Stimulated activated CD8-positive, alpha-beta memory T cell treated with anti-CD3 and anti-CD28 coated beads, Interleukin-7, amount 100 ng/mL, for 48 hours (primary cell): ENCODE results near the gene OPHN1.
"Not testable (repeated sequence)": the region's sequence is repeated elsewhere in the genome, so short reads cannot be mapped to it uniquely, and the experiment has no call there.

Experiments used
- DNase-seq, 2 donors: peaks; one replicate each; pipeline ENCODE4 v3.0.0-alpha.2; 2020; ENCODE audit warnings: low read depth in 1 of 2; ENCODE audit errors: extremely low read depth in 1 of 2

OPHN1 gene

GRCh38 chrX:68365341-68365740 lies 68.0 kb downstream of the OPHN1 start:
- no peak for DNase-seq

GRCh38 chrX:68363984-68364383 lies 69.3 kb downstream of the OPHN1 start:
- no peak for DNase-seq

DNA sequence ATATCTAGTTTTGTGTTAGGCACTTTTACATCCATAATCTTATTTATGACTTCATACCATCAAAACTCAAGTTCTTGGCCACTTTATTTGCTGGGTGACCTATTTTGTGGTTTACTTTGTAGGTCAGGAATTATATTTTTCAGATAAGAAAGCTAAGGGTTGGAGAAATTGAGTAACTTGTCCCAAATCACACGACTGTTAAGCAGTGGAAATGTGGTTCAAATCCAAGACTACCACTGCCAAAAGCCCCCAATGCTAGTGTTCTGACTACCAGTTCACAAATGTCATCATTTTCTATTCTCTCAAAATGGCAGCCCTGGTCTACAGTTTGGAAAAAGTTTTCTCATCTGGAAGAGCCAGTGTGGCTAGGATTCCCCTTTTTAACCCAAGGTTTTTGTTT lies 74.6 kb downstream of the OPHN1 start:
- no peak for DNase-seq

GRCh38 chrX:68355629-68355920 lies 77.7 kb downstream of the OPHN1 start:
- no peak for DNase-seq

- DNase-seq, result no peak
These were observed 78.2 kb downstream of the OPHN1 start for GRCh38 chrX:68354879-68355628.

GRCh38 chrX:68345025-68345424 lies 88.3 kb downstream of the OPHN1 start:
- DNase-seq, result no peak

DNA sequence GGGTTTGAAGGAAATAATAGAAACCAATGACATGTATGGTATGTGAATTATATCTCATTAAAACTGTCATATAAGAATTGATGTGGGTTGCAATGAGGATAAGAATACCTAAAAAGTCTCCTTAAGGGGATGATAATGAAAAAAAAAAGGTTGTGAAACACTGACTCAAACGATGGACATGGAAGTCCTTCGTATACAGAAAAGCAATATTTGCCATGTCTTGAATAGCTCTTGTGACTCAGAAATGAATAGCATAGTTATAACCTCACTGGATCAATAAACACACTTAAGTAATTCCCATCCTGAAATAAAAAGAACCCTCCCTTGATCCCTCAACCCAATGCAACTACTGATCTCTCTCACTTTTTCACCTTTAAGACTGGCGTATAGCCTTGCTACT lies 89.7 kb downstream of the OPHN1 start:
- no peak for DNase-seq

DNA sequence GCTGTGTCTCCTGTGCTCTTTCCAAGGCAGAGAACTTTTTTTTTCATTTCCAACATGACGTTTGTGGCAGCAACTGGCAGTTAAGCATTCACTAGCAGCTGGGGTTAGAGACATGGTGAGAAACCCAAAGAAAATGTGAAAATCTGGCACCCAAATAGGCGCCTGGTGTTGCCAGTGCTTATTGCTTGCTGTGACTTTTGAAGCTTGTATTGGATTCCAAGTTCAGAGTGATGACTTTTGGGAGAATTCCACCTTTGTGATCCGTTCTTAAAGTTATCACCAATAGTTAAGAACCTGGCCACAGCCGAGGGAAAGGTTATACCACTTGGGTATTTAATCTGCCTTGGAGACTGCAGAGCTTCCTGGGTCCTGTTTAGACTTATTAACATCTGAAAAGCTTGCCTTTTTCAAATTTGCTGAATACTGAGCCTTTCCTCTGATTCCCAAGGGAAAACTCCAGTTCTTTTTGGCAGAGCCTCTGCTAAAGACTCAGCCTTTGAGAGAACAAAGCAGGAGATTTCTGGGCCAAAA lies 101.0 kb downstream of the OPHN1 start:
- no peak for DNase-seq

- DNase-seq, result not testable (repeated sequence)
These were observed 106.5 kb downstream of the OPHN1 start for GRCh38 chrX:68326841-68327240.

- DNase-seq, result no peak
These were observed 125.5 kb downstream of the OPHN1 start for GRCh38 chrX:68307769-68308168.

GRCh38 chrX:68304602-68305001 lies 128.7 kb downstream of the OPHN1 start:
- no peak for DNase-seq

DNA sequence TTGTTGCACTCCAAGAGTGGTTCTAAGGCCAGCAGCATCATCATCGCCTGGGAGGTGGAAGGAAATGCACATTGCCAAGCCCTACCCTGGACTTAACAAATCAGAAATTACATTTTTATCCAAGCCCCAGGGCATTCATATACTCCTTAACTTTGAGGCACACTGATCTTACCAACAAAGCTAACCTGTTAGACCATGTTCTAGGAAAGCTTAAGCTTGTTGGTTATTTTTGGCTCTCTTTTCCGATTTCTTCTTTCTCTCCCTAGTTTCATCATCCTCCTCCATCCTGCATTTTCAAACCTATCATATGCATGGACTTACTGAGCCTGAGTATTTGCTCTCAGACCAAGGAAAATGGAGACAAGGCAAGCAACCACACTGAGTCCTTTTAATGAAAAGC lies 133.4 kb downstream of the OPHN1 start:
- DNase-seq, result no peak

DNA sequence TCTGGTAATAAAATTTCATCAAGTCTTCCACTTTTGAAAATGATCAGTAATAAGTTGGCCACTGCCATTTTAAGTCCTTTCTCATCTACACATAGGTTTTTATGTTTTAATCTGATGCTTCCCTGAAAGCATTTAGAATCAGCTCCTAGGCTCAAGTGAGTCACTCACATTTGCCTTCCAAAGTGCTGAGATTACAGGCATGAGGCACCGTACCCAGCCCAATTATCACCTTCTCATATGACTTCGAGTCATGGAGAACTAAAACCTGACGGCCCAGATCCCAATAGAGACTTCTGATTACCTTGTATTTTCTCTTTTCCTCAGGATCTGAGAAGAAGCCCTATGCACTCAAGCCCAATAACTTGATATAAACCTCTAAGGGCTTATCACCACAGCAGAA lies 140.8 kb downstream of the OPHN1 start:
- DNase-seq, result no peak

GRCh38 chrX:68288127-68288526 lies 145.2 kb downstream of the OPHN1 start:
- no peak for DNase-seq

DNA sequence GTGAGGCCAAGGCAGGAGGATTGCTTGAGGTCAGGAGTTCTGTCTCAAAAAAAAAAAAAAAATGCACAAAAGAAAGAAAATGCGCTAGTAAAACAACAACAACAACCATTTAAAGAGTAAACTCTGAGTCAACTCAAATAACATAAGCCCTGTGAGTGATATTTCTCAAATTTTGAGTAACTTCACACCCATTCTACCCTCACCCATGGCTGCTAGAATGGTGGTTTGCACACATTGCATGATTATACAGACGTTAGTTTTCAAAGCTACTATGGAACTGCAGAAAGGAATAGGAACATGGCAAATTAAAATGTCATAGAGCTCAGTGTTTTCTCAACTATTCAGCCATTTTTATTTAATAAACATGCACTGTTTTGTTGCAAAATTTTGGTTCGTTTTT lies 145.9 kb downstream of the OPHN1 start:
- DNase-seq, result no peak

- no peak for DNase-seq
These were observed 146.3 kb downstream of the OPHN1 start for GRCh38 chrX:68286980-68287379.

DNA sequence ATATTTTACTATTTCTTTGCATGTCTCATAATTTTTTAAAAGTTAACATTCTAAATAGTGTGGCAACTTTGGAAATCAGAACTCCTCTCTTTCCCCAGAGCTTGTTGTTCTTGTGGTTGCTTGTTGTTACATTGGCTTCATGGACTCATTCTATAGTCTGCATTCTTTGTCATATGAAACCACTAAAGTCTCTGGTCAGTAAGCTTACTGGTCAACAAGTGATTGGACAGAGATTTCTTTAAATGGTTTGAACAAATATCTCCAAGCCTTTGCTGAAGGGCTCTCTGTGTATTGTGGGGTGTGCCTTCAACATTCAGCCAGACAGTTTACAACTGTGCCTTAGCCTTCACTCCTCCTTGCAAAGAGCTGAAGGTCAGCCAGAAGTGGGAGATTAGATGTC lies 147.2 kb downstream of the OPHN1 start:
- DNase-seq, result no peak

GRCh38 chrX:68284281-68284904 lies 148.9 kb downstream of the OPHN1 start:
- no peak for DNase-seq

GRCh38 chrX:68273887-68274286 lies 159.4 kb downstream of the OPHN1 start:
- no peak for DNase-seq

- DNase-seq, result not testable (repeated sequence)
These were observed 168.5 kb downstream of the OPHN1 start for GRCh38 chrX:68264793-68265192.

- DNase-seq, result no peak
These were observed 172.1 kb downstream of the OPHN1 start for GRCh38 chrX:68261060-68261672.

DNA sequence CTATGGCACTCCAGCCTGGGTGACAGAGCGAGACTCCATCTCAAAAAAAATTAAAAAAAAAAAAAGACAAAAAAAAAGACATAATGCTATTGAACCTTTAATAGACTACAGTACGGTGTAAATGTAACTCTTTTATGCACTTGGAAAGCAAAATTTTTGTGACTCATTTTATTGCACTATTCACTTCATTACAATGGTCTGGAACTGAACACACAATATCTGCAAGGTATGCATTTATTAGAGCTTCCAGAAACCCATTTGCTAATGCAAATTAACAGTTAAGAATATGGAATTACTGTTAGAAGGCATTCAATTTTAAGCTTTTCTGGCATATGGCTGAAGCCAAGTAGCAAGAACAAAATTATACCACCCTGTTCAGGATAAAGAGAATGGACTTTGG lies 176.3 kb downstream of the OPHN1 start:
- no peak for DNase-seq
